HG03575 (cell line): Measurements from ENCODE around the gene FGR.
"Not testable (repeated sequence)": the region's sequence is repeated elsewhere in the genome, so short reads cannot be mapped to it uniquely, and the experiment has no call there.

Source experiments
- ATAC-seq: cut with Tn5 transposase; IDR thresholded peaks from one replicate; pipeline ENCODE4 v1.9.1; 2021; ENCODE audit not compliant: unreplicated experiment, insufficient number of reproducible peaks, low FRiP score; ENCODE audit errors: extremely low read depth

FGR gene

DNA sequence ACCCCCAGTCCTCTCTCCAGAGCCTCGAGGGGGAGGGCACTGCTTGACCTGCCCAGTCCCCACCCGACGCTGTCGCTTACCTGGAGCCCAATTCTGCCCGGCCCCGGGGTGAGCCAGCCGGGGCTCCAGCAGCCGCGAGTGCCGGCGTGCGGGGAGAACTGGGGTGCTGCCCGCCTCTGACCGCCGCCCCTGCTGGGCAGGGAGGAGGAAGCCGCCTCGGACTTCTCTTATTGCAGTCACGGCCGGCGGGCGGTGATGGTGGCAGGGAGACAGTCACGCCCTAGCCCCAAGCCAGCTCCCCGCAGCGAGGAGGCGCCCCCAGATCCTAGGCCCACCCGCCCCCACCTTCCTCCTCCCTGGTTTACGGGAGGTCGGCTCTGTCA, at the start of gene FGR:
TSS of gene FGR (minus strand) at position 201 of the 383 bp plus-strand sequence. CDS start 11,269 bp downstream, outside the sequence.
- ATAC-seq, result no peak

DNA sequence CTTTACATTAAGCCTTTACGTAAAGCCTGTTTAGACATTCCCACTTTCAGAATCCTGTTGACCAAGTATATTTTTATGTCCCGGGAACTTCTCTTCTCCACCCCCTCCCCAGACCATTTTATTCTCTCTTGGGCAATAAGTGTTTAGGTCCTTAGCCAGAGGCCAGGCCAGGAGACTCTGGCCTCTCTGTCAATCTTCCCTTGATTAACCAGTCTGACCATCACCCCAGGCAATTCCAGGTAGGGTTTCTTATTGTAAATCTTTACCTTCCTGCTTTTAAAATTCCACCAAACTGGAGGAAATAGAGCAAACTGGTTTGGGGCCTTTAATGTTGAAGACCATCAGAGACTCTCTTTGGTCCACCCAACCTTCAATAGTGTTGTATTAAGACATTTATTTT, 49.2 kb upstream of the FGR start:
- ATAC-seq, result no peak

DNA sequence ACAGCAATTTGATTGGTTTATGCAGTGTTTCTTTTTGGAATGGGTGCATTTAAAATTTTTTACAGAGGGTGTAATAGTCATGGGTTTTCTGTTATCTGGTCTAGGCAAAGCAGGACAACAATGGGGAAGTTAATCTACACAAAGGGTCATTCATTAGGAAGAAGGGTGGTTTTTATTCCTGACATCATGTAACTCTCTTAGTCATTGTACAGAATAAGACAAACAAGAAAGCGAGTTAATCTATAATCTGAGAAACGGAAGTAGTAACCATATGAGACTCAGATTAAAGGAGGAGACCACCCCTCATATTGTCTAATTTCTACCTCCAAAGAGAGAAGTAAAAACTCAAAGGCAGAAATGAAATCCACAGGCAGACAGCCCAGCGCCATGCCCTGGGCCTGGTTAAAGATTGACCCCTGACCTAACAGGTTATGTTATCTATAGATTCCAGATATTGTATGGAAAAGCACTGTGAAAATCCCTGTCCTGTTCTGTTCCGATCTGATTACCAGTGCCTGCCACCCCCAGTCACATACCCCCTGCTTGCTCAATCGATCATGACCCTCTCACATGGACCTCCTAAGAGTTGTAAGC, 47.5 kb upstream of the FGR start:
- ATAC-seq, result no peak

DNA sequence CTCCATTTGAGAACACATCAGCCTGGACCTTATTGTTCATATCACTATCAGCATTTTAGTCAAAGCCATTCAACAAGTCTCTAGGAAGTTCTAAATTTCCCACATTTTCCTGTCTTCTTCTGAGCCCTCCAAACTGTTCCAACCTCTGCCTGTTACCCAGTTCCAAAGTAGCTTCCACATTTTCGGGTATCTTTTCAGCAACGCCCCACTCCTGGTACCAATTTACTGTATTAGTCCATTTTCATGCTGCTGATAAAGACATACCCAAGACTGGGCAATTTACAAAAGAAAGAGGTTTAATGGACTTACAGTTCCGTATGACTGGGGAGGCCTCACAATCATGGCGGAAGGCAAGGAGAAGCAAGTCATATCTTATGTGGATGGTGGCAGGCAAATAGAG, 46.6 kb upstream of the FGR start:
- not testable (repeated sequence) for ATAC-seq

- ATAC-seq, result not testable (repeated sequence)
Measured at GRCh38 chr1:27680225-27680791, 45.3 kb upstream of the FGR start.

DNA sequence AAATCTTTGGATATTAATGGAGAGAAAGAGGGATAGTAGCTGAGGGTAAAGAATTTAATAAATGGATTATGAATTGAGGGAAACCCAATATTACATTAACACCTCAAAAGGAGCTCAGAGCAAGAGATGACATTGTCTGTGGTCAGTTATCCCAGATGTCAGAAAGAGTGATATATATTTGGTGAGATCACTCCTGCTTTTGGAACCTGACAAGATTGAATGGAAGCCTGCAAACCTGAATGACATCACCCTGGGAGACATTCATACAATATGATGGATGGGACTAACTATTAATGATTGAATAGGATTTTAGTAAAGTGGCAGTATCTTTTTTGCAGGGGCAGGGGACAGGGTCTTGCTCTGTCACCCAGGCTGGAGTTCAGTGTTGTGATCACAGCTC, 43.8 kb upstream of the FGR start:
- no peak for ATAC-seq

DNA sequence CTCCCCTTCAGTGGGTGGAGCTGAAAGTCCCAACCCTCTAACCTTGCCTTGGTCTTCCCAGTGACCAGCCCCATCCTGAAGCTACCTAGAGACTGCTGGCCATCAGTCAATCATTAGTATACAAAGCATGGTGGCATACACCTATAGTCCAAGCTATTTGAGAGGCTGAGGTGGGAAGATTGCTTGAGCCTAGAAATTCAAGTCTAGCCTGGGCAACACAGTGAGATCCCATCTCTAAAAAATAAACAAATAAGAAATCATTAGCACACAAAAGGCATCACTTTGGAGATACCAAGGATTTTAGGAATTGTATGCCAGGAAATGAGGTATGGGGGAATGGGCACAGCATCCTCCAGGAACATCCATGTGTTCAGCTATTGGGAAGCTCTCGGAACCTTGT, 41.4 kb upstream of the FGR start:
- no peak for ATAC-seq

- ATAC-seq, result no peak
Measured at GRCh38 chr1:27672750-27673112, 37.7 kb upstream of the FGR start.

DNA sequence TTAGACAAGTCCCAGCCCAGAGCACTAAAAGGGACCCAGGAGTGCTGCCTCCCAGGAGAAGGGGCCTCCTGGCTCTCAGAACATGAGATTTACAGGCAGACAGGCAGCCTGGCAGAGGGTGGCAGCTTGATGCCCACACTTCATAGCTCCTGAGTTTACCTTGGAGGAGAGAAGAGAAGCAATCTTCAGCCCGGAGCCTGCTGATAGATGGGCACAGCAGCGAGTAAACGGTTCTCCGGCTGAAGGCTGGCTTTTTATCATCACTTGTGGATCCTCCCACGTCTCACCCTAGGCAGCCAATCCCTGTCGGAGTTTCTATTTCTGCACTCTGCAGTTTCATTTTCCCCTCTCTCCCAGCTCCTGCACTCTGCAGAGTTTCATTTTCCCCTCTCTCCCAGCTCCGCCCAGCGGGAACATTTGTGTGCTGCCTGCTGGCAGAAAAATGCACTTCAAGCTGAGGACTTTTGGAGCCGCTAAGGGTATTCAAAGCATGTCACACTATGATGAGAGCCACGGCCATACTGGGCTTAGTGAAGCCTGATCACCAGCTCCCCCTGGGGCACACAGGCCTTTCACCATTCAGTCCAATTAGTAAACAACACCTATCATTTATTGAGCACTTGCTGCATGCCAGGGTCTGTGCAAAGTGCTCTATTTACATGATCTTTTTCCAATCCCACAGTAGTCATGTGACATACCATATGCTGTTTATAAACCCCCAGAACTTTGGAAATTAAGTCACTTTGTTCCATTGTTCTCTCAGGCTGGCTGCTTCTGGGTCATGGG, 37.2 kb upstream of the FGR start, which contains the start of gene IFI6:
TSS of gene IFI6 (minus strand) at position 229 of the 786 bp plus-strand sequence. CDS start 2,878 bp downstream, outside the sequence.
- no peak for ATAC-seq

GRCh38 chr1:27669876-27670275, 34.9 kb upstream of the FGR start:
- ATAC-seq, result no peak

DNA sequence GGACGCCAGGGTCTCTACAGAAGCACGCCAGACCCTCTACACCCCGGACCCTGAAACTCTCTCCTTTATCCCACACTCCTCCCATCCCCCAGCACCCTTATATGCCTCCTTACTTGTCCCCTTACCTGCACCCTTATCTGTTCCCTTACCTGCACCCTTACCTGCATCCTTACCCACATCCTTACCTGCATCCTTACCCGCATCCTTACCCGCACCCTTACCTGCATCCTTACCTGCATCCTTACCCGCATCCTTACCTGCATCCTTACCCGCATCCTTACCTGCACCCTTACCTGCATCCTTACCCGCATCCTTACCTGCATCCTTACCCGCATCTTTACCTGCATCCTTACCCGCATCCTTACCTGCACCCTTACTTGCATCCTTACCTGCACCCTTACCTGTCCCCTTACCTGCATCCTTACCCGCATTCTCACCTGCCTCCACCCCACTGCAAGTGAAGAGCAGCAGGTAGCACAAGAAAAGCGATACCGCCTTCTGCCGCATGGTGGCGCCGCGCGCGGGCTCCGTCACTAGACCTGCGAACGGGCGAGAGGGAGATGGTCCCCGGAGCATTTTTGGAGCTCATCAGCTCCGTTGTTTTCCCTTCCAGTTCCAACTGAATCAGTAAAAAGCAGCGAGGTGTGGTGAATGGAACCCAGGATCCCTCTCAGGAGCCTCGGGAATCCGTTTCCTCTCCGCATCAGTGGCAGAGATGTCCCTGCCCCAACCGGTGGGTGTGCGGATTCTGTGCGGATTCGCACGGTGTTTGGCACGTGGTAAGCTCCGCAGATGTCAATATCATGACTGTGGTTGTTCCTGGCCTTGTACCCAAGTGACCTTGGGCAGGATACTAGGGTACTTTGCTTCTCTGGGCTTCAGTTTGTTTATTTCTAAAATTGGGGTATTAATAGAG, 34.1 kb upstream of the FGR start:
- ATAC-seq, result no peak

DNA sequence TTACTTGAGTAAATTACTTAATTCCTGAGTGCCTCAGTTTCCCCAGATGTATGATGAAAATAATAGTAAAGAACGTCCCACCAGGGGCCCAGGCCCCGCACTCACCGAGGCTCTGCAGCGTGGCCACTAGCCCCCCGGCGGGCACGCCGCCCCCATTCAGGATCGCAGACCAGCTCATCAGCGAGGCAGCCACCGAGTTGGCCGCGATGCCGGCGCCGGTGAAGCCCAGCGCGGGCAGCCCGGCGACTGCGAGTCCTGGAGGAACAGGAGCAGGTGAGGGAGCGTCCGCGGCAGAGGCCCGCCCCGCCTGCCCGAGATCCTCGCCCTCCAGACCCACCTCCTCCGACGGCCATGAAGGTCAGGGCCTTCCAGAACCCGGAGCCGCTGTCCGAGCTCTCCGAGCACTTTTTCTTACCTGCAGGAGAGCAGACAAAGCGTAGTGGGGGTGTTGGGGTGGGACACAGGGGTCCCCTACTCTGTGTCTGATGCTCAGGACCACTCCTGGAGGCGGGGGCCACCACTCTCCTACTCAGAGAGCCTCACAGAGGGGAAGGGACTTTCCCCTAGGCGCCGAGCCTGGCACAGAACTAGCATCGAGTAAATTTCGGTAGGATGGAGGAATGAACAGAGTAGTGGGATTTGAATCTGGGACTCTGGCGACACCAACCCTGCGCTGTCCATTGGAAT, 33.3 kb upstream of the FGR start:
- no peak for ATAC-seq

DNA sequence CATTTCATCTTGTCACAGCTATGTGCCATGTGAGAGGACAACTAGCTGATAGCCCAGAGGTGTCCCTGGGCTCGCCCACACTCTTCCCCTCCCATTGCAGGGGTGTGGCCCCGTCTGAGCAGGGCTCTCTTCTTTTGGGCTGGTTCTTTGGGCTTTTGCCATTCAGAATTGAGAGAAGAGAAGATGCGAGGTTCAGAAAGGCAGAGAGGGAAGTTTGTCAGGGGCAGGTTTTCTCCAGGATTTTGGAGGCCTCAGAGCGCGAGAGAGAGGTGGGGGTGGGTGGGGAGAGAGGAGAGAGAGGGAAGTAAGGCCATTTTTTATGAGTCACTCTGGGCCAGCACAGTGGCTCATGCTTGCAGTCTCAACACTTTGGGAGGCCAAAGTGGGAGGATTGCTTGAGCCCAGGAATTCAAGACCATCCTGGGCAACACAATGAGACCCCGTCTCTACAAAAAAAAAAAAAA, 31.8 kb upstream of the FGR start:
- no peak for ATAC-seq

- ATAC-seq, result no peak
Measured at GRCh38 chr1:27666294-27666693, 31.3 kb upstream of the FGR start.

- no peak for ATAC-seq
Measured at GRCh38 chr1:27665016-27665651, 30.1 kb upstream of the FGR start.

- no peak for ATAC-seq
Measured at GRCh38 chr1:27664291-27664690, 29.3 kb upstream of the FGR start.

GRCh38 chr1:27662707-27663393, 27.9 kb upstream of the FGR start:
- ATAC-seq, result no peak

DNA sequence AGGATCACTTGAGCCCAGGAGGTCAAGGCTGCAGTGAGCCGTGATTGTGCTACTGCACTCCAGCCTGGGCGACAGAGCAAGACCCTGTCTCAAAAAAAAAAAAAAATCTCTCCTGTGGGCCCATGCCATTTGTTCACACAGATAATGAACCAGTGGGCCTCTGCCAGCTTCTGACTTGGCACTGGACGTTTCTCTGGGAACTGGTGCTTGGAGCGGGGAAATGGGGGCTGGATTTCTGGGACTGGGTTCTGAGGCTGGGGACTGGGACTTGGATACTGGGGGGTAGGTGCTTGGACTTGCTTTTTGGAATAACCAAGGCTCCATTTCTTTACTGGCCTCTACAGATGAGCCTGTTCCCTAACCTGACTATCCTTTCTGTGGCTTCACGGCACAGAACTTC, 27.3 kb upstream of the FGR start:
- ATAC-seq, result no peak
